ENCODE results near the gene ESF1.
"Not testable (repeated sequence)": the region's sequence is repeated elsewhere in the genome, so short reads cannot be mapped to it uniquely, and the experiment has no call there.

ESF1 gene

DNA sequence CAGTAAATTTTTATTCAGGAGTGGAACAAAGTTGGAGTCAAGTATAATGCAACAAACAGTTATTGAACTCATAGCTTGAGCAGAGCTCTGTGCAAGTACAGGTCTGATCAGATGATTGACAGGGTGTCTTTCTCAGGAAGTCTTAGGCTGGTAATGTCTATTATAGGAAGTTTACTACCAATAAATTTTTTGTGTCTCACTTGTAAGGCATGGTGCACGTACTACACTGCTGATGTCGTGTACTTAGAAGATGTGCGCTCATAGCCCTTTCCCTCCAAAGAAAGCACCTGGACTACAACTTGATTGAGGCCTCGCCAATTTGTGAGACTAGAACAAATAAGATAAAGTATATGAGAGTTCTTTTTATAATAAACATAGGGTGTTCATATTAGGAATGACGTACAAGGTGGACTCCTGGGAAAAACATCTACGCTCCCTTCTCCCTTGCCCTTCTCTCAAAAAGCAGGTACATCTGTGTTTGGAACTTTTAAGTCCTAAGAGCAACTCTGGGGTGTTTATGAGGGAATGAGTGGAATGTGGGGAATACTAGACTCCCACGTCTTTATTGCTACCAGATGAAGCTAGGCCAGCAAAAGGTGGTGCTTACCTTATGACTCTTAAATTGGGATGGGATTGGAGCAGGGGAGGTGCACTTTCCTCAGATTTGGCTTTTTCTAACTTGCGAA, 1.6 kb upstream of the ESF1 start:
- DNase-seq = no peak

- no peak for DNase-seq
Observed at GRCh38 chr20:13784271-13784892, 337 bp downstream of the ESF1 start.

DNA sequence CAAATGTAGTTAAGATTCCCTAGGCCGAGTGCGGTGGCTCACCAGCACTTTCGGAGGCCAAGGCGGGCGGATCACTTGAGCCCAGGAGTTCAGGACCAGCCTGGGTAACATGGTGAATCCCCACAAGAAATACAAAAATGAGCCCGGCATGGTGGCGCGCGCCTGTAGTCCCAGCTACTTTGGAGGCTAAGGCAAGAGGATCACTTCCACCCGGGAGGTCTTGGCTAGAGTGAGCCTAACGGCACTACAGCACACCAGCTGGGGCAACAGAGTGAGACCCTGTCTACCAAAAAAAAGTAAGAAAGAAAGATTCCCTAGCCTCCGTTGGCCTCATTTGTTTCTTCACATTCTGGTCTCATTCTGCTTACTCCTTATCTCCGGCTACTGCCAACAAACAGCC, 1.2 kb downstream of the ESF1 start:
- DNase-seq = no peak

DNA sequence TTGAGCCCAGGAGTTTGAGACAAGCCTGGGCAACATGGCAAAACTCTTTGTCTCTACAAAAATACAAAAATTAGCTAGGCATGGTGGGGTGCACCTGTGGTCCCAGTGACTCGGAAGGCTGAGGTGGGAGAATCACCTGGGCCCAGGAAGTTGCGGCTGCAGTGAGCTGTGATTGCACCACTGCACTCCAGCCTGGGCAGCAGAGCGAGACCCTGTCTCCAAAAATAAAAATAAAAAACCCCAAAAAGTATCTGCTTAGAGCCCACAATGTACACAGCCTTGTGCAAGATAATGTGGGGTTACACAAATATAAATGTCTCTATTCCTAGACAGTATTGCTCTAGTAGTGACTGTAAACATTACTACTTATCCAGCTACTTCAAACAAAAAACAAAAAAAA, 5.9 kb downstream of the ESF1 start:
- no peak for DNase-seq

GRCh38 chr20:13777171-13777601, 7.5 kb downstream of the ESF1 start:
- no peak for DNase-seq

DNA sequence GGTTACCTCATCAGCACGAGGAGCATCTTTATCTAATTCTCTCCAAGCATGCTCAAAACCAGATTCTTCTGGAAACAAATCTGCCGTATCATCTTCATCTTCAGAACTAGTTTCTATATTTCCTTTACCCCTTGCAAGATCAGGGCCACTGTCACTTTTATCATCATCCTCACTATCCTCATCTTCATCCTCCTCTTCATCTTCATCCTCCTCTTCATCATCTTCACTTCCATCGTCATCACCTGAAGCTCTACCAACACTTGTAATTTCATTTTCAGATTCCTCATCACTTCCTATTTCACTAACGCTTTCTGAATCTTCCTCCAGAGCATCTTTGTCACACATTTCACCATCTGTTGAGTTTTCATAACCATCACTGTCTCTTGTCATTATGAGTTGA, 8.9 kb downstream of the ESF1 start:
- no peak for DNase-seq

DNA sequence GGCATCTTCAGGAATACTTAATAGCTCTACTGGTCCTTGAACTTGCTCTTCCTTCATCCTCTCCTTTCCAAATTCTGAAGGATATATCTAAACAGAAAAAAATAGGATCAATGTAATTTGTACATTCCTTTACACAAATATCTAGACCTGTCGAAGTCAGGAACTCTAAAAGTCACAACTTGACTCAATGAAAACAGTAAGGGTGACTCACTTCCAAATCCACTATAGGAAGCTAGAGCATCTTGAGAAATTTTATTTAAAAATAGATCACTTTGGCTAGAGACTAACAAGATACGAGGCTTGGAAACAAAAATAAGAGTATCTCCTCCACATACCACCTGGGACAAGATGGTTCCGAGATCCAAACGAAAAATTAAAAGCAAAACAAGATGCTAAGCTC, 12.2 kb downstream of the ESF1 start:
- DNase-seq = no peak

GRCh38 chr20:13771853-13772453, 12.8 kb downstream of the ESF1 start:
- DNase-seq = no peak

DNA sequence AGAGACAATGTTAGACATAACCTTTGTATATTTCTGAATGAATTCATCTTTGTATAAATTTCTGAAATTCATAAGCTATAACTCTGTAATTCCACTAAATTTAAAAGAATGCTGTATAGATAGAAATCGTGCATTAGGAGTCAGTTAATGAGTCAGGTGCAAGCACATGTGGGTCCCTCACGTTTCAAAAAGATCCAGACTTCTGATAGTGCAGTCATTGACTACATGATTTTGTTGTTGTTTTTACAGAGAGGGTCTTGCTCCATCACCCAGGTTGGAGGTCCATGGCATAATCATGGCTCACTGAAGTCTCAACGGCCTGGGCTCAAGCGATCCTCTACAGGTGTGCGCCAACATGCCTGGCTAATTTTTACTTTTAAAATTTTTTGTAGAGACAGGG, 14.6 kb downstream of the ESF1 start:
- DNase-seq = no peak

GRCh38 chr20:13765868-13766416, 18.8 kb downstream of the ESF1 start:
- DNase-seq = no peak

- no peak for DNase-seq
Observed at GRCh38 chr20:13765299-13765698, 19.4 kb downstream of the ESF1 start.

DNA sequence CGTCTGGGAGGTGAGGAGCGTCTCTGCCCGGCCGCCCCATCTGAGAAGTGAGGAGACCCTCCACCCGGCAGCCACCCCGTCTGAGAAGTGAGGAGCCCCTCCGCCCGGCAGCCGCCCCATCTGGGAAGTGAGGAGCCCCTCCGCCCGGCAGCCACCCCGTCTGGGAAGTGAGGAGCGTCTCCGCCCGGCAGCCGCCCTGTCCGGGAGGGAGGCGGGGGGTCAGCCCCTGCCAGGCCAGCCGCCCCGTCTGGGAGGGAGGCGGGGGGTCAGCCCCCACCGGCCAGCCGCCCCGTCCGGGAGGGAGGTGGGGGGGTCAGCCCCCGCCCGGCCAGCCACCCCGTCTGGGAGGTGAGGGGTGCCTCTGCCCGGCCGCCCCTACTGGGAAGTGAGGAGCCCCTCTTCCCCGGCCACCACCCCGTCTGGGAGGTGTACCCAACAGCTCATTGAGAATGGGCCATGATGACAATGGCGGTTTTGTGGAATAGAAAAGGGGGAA, 24.2 kb downstream of the ESF1 start:
- not testable (repeated sequence) for DNase-seq

DNA sequence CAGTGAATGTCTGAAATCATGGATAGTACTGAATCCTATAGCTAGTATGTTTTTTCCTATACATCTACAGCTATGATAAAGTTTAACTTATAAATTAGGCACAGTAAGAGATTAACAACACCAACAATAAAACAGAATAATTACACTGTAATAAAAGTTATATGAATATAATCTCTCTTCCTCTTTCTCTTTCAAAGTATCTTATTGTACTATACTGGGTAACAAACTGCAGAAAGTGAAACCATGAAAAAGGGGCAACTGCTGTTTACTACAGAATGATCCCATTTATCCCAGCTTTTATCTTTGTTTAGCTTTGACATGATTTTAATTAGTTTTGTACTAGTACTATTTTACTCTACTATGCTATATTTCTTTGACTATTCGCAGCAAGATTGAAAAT, 25.8 kb downstream of the ESF1 start:
- no peak for DNase-seq

DNA sequence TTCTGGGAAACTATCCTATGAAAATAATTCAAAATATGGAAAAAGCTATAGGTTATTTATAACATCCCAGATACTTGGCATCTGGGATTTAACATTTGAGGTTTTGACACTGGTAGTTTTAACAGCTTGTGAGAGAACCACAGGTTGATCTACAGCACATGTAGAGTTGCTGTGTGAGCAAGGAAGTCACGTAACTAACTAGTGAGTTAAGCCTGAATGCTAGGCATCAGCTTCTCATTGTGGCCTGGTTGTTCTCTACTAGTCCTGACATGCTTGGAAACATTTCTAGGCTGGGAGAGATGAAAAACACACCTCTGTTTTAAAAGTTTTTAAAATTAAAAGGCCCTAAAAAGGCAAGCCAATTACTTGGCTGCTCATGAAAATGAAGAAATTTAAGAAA, 28.2 kb downstream of the ESF1 start:
- no peak for DNase-seq

DNA sequence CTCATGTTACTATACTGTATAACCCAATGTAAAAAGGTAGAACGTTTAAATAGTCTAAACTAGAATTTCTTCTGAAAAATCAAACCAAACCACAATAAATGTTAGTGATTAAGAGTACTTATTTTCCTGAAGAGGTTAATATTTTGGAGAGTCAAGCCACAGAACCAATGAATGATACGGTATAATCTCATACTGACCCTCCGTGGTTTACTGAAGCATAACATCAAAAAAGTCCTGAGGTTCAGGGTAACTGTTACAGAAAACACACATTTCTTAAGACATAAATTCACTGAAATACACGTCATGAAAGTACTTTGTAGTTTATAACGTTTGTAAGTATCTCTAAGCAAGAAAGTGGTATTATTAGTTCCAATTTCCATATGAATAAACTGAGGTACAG, 28.9 kb downstream of the ESF1 start:
- DNase-seq = no peak

GRCh38 chr20:13753436-13754036, 31.2 kb downstream of the ESF1 start:
- DNase-seq = no peak

- DNase-seq = no peak
Observed at GRCh38 chr20:13749811-13750210, 34.9 kb downstream of the ESF1 start.

DNA sequence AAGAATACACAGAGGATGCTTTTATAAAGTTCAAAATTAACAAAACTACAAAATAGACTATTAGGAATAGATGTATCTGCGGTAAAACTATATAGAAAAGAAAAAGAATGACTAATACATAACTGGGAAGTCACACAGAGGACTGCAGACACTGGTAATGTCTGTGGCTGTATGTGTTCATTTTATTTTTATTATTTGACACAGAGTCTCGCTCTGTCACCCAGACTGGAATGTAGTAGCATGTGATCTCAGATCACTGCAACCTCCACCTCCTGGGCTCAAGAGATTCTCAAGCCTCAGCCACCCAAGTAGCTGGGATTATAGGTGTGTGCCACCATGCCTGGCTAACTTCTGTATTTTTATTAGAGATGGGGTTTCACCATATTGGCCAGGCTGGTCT, 38.9 kb downstream of the ESF1 start:
- no peak for DNase-seq

DNA sequence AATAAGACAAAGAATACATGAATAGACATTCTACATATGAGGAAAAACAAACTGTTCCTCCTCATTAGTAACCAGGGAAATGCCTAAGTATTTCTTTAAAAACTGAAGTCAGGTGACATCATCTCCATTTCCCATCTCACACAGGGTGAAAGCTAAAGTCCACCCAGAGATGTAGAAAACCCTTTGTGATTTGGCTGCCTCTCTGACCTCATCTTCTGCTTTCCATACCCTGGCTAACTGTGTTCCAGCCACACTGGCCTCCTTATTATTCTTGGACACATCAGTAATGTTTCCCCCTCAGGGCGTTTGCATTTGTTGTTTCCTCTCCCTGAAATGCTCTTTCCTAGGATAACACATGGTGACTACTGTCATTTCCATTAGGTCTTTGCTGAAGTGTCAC, 40.4 kb downstream of the ESF1 start:
- no peak for DNase-seq

GRCh38 chr20:13741879-13742278, 42.8 kb downstream of the ESF1 start:
- no peak for DNase-seq

DNA sequence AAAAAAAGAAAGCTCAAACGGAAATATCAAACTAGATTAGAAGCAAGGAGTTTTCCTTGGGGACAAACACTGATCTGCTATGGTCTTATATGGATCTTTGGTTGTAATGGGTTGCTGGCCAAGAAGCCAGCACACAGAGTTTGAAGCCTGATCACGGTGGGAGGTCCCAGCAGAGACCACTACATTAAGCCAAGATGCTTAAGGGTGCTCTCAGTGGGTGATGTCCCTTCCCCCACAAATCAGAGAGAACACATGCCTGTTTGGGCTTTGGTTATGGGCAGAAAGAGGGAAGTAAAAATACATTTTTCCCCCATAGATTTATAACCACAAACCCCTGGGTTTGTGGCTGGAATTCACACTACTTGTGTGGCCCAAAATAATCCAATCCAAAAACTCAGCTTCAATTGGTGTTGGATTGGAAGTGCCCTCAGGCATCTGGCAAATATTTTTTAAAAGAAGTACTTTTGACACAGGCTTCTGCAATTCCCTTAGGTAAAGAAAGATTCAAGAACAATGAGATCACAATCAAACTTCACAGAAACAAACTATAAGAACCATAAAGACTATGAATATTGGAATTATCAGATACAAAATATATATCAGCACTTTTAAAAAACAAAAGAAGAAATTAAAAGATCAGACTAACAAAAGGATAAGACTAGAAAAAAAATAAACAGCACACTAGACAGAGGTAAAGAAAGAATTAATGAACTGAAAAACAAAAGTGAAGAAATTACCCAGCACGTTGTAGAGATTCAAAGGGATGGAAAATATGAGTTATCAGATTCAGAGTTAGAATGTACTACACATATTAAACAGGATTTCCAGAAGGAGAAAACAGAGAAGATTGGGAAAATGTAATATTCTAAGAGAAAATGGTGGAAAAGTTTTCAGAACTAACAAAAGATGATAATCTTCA, 44.7 kb downstream of the ESF1 start:
- no peak for DNase-seq

DNA sequence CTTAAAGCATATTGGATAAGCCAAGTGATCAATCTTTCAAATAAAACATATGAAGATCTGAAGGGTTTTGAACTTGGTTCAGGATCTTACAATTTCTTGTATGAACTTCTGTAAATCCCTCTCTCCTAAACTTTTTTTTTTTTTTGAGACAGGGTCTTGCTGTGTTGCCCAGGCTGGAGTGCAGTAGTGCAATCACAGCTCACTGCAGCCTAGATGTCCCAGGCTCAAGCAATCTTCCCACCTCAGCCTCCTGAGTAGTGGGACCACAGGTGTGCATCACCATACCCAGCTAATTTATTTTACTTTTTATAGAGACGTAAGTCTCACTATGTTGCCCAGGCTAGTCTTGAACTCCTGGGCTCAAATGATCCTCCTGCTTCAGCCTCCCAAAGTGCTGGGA, 46.5 kb downstream of the ESF1 start:
- not testable (repeated sequence) for DNase-seq
